Tibial nerve (tissue), 3 donors: ENCODE results near the gene NUBP2.

ENCODE experiments used
- EP300 ChIP-seq, 2 donors: sonication (generic); formaldehyde crosslinking; IDR thresholded peaks; one replicate each; pipeline ENCODE4 v1.6.1; 2017; ENCODE audit warnings: antibody characterized with exemption in 2 of 2, mild to moderate bottlenecking in 1 of 2
- POLR2A ChIP-seq, 2 donors: fragments of 450-650 bp; IDR thresholded peaks; one replicate each; pipeline ENCODE4 v1.6.1; 2017; ENCODE audit warnings: antibody characterized with exemption in 2 of 2, mild to moderate bottlenecking in 2 of 2, moderate library complexity in 2 of 2

DNA sequence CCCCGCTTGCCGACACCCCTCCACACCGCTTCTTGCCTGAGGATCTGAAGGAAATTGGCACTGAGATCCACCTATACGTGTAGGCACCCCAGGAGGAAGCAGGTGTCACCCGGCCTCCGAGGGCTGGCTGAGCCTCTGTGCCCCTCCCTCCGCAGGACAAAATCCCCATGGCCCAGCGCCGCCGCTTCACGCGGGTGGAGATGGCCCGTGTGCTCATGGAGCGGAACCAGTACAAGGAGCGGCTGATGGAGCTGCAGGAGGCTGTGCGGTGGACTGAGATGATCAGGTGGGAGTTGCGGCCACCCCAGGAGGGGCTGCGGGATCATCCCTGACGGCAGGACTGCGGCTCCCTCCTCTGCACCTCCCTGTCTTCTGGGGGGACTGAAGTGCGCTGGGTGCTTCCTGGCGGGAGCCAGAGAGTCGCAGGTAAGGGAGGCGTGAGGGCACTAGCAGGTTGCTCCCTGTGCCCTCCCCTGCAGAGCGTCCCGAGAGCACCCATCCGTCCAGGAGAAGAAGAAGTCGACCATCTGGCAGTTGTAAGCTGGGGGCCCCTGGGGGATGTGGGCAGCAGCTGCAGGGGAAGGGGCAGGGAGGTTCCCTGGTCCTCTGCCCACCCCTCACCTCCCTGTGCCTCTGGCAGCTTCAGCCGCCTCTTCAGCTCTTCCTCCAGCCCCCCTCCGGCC lies 20.4 kb upstream of the NUBP2 start:
- TF ChIP-seq POLR2A (IDR thresholded peaks at IDR 0.05) (no peak), EP300 (IDR thresholded peaks at IDR 0.05) (no peak)
